ENCODE results near the gene RBP3.

Gene RBP3

DNA sequence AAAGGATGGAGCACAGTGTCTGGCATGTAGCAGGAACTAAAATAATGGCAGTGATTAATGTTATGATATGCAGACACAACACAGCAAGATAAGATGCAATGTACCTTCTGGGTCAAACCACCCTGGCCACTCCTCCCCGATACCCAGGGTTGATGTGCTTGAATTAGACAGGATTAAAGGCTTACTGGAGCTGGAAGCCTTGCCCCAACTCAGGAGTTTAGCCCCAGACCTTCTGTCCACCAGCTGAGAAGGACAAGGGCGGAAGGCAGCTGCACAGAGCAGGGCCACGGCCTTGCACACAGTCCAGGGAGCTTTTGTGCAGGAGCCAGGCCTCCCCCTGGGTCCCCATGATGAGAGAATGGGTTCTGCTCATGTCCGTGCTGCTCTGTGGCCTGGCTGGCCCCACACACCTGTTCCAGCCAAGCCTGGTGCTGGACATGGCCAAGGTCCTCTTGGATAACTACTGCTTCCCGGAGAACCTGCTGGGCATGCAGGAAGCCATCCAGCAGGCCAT, at the start of gene RBP3:
Gene RBP3, plus strand, starts transcription at position 226 of the 514 bp plus-strand sequence. Its CDS starts 122 bp downstream, at position 348.
- no peak for DNase-seq

DNA sequence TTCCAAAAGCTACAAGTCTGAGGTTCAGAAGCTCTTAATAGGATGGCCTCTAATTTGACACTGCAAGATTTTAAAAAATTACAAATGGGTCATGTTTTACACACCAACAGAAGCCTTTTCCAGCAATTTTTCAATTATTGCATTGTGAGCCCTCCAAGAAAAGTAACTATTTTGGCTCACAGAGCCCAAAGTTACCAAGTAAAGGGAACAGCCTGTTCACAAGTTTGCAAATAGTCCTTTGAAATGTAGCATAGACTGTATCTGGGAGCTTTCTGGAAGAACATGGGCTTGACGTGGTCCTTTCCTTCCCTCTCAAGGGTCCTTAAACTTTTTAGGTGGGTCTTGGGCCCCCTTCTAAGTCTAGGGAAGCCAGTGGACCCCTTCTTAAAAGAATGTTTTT, 49.4 kb upstream of the RBP3 start:
- no peak for DNase-seq

DNA sequence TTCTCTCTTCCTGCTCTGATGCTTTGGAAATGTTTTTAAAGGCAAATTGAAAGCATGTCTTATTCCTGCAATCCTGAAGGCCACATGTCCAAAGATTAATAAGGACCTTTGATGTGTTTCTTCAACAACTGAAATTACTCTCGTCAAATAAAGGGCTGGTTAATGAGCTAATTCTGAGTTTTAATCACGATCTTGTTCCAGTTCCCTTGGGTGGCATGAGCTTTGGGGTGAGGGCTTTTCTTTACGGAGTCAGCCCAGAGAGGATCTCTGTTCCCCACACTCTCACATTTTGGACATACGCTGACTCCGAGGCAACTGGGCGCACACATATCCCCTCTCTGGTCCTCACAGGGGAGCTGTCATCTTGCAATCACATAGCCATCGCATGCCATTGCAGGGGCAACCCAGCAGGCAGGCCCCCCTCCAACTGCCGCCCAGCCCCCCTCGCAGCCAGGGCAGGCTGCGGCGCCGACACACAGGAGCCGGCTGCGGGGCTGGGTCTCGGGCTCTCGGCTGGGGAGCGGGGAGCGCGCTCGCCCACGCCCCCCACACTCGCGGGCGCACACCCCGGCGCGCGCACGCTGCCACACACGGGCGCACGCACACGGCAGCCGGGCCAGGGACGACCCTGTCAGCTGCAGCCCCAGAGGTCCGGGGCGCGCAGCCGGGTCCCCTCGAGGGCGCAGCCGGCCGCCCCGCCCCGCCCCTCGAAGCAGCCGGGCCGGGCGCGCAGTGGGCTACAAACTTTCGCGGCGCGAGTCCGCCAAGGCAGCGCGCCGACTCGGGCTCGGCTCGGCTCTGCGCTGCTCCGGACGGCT, 48.3 kb upstream of the RBP3 start, which contains the start of gene GDF10:
Gene GDF10, plus strand, starts transcription at position 587 of the 818 bp plus-strand sequence. CDS start 455 bp downstream, outside the sequence.
- DNase-seq = peak; percentile 38 to 44

DNA sequence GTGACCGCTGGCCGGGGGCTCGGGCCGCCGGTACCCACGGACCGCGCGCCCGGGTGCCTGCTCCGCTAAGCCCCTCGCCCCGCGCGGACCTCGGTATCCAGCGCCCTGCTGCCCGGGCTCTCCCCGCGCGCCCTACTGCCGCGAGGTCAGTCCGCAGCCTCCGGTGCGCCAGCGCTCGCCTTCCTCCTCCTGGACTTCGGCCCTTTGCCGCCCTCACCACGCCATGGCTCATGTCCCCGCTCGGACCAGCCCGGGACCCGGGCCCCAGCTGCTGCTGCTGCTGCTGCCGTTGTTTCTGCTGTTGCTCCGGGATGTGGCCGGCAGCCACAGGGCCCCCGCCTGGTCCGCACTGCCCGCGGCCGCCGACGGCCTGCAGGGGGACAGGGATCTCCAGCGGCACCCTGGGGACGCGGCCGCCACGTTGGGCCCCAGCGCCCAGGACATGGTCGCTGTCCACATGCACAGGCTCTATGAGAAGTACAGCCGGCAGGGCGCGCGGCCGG, 47.7 kb upstream of the RBP3 start:
- no peak for DNase-seq

DNA sequence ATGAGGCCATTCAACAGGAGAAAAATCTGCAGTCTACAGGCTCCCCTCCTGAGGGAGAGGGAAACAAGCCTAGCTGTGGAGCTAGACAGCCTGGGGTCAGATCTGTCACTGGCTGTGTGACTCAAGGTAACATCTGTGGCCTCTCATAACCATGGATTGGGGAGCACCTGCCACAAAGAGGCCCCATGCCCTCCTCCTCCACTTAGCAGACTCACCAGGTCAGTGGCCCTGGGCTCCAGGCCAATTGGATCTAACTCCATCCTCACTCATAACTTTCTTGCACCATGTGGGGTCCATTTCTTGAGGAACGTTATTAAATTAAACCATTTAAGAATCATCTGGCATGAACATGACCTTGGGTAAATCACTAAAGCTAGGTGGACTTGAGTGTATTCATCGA, 46.3 kb upstream of the RBP3 start:
- DNase-seq = no peak

DNA sequence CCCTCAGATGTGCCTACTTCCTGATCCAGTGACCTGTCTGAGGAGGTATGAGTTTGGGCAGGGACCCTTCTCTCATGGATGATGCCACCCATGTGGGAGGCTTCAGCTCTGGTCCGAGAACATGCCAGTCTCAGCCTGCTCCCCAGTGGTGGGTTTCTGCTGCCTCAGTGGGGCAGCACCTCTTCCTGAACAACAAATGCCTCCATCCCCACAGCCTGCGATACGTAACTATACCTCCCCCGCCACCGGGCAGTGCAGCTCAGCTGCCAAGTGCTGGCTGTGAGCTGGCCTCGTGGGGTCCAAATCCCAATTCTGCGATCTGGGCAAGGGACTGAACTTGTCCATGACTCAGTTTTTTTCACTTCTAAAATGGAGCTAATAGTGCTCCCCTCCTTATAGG, 45.1 kb upstream of the RBP3 start:
- no peak for DNase-seq

DNA sequence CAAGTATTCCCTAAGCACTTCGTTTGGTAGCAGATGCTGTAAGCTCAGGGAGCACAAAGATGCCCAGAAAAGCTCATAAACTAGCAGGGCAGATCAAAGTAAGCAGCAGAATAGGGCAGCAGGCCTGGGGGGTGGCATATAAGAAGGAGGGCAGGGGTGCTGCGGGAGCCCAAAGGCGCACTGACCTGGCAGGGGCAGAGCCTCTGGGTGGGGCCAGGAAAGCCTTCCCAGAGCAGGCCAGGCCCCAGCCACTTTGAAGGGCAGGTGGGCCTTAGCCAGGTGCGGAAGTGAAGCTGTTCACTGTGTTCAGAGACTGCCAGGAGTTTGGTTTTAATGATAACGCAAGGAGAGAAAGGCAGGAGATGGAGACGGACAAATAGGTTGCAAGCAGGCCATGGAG, 44.3 kb upstream of the RBP3 start:
- no peak for DNase-seq

DNA sequence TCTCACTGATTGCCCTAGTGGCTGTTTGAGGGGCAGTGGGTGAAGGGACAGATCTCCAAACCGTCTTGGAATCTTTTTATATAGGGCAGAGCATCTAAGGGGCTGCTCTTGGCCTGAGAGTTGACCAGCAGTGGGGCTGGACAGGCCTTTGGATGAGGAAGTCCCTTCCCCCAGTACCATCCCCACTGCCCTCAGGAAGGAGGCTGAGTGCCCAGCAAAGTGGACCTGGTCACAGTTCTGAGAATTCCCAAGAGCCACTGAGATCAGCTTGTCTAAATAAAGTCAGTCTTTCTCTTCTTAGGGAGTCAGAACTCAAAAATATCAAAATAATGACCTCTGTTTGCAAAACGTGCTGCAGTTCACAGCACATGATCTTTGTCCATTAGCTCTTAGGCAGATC, 42.6 kb upstream of the RBP3 start:
- no peak for DNase-seq

DNA sequence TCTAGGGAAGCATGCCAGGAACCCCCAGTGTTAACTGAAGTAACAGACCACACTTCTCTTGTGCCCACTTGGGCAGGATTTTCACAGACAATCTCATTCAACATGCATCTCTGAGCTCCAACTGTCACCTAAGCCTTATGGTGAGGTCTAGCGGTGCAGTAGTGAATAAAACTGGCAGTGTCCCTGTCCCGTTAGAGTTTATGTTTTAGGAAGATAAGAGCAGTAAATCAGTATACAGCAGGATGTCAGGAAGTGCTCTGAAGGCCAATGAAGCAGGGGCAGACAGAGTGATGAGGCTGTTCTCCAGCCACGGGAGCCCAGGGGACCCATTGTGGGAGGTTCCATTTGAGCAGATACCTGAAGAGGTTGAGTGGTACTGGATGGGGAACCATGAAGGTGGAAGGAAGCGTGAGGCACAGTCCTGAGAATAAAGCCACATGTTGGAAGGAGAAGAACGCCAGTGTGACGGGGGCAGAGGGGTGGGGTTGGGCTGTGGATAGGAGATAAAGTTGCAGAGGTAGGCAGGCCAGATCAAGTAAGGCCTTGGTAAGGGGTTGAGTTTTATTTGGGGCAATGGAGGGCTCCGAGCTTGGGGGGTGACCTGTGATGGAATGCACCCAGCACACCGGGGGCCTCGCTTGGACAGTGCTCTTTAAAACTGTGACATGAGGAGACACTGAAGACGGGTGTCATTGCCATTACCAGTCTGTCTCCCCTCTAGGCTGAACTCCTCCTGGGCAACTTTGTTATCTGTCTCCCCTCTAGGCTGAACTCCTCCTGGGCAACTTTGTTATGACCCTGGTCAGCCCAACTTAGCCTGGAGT, 41.6 kb upstream of the RBP3 start:
- no peak for DNase-seq

DNA sequence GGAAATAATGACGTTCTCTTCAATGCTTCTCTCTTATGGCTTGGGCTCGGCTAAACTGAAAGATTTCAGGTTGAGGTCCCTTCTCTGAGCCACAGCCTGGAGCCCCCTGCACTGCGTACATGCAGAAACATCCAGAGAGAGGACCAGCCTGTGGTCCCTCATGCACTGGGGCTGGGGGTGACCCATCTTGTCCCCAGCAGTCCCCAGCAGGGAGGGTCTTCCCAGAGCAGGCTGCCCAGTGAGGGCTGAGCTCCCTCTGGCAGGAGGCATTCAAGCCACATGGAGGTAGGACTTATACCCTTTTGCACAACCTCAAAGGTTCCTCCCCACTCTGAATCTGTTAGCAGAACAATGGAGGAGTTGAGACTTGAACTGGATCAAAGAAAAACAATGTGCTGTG, 40.8 kb upstream of the RBP3 start:
- no peak for DNase-seq

DNA sequence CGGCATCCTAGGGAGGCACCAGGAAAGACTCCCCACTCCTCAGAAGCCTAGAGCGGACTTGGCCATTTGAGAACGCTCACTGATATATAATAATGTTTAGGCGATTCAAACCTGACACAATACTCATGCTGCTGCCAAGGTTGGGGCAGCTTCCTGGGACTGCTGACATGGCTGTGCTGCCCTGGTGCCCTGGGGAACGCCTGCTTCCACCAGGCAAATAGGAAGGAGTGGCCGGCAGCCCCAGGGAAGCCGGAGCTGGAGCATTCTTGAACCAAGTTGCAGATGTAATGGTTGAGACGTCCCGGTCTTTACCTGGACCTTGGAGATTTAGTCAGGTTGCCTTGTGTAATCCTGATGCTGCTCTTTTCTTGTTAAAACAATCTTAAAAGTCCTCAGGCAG, 39.4 kb upstream of the RBP3 start:
- no peak for DNase-seq

DNA sequence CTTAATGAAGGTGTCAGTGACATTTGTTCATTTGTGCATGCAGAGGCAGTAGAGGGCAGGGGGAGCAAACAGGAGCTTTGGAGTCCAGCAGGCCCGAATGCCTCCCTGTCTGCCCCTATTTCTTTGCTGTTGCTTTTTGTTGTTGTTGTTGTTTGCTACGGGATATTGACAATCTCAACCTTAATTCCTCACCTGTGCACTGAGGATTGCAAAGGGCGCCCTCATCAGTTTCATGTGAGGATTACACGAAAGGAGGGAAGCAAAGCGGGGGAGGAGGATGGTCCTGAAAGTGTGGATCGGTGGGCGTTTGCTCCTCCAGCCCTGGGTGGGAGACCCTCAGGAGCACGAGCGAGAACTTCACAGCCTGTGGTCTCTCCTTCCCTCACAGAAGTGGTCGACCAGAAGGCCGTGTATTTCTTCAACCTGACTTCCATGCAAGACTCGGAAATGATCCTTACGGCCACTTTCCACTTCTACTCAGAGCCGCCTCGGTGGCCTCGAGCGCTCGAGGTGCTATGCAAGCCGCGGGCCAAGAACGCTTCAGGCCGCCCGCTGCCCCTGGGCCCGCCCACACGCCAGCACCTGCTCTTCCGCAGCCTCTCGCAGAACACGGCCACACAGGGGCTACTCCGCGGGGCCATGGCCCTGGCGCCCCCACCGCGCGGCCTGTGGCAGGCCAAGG, 38.6 kb upstream of the RBP3 start:
- DNase-seq = no peak

DNA sequence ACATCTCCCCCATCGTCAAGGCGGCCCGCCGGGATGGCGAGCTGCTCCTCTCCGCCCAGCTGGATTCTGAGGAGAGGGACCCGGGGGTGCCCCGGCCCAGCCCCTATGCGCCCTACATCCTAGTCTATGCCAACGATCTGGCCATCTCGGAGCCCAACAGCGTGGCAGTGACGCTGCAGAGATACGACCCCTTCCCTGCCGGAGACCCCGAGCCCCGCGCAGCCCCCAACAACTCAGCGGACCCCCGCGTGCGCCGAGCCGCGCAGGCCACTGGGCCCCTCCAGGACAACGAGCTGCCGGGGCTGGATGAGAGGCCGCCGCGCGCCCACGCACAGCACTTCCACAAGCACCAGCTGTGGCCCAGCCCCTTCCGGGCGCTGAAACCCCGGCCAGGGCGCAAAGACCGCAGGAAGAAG, 38.1 kb upstream of the RBP3 start:
- DNase-seq = no peak

DNA sequence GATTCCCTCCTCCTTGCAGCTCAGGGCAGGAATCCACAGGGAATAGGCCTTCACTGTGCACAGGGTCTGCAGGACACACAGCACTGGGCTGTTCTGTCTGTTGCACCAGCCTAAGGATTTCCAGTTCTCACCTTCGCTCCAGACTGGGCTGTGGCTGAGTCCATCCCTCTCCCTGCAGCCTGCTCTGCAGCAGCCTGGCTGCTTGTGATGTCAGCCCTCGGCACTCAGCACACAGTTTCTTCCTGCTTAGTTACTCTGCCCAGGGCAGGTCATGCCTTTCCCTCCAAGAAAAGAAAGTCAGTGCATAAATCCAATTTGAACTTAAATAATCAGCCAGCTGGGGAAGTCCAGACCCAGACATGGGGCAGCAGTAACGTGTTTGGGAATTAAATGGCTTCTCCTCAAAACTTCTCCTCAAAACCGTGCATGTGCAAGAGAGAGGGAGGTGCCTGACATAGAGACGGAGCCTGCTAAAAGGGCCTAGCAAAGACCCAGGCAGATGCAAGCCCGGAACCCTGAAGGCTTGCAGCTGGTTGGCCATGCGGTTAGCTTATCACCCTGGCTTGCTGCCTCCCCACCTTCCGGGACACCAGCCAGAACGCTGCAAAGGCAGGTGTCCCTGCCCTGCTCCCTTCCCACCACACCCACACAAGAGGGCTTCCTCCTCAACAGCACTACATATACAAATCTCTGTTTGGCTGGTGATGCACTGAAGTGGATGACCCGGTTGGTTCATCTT, 36.8 kb upstream of the RBP3 start:
- DNase-seq = peak in 1 of 2 experiments; percentile 31

DNA sequence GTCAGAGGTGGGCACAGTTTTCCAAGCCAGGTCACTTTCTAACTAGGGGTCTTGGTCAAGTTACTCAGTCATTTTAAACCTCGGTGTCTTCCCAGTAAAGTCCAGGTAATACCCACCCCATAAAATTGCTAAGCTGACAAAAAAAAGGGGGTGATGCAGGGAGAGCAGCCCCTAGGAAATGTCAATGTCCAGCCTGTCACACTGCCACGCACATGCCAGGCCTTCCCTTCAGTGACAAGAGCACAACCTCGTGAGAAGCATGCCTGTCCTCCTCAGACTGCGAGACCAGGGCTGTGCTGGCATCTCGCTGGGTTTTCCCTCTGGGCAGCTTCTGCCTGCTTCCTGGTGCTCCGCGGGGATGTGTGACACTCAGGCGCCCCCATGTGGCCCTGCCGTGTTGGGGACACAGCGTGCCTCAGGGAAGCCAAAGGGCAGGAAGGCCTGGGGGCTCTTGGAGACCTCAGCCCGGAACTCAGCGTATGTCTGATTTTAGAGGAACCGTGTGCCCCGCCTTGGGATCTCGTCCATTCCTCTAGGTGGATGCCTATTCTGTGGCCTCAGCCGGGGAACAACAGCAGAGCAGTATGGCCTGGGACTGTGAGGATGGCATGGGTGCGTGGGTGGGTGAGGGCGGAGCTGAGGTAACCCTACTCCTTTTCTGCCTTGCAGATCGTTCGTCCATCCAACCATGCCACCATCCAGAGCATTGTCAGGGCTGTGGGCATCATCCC, 36.1 kb upstream of the RBP3 start:
- peak; percentile 83 to 84 for DNase-seq

DNA sequence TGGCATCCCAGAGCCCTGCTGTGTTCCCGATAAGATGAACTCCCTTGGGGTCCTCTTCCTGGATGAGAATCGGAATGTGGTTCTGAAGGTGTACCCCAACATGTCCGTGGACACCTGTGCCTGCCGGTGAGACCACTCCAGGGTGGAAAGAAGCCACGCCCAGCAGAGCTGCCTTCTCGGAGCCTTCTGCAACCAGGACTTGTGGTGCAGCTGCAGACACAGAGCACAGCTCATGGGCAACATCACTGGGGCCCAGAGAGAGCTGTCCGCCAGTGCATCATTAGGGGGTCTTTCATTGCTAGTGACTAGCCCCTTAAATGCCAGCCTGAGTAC, 35.5 kb upstream of the RBP3 start:
- no peak for DNase-seq

DNA sequence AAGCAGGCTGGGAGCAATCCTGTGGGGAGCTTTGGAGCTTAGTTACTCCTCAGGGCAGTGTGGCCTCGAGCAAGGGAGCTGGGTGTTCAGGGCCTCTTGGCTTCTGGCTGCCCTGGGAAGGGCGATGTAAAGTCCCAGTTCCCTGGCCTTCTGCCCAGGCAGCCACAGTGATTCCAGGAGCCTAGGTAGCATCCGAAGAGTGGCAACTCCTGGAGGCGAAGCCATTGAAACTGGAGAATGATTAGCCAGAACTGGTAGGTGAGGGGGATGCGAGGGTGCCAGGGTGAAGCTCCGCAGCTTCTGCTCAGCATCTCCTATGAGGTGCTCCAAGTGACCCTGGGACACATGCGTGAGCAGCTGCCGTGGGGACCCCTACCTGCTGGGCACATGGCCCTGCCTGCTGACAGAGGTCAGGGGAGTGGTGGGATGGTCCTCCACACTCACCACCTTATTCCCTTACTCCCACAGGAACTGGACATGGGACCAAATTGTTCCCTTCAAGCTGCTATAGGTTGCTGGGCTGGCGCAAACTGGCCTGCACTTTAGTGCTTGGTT, 33.7 kb upstream of the RBP3 start:
- no peak for DNase-seq

DNA sequence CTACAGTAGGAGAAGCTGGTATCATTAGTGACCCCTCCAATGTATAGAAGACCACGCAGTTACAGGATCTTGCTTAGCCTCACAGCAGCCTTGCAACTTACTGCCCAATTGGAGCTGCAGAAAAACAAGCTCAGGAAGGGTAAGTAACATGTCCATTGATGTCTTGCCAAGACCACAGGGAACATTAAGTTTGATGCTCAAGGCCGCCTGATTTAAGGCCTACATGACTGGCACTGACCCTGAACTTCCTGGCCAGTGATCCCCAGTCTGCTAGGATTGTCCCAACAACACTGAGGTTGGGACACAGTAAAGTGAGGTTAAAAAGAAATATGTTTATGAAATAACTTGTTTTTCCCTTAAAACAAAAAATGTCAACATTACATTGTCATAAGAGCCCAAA, 32.7 kb upstream of the RBP3 start:
- no peak for DNase-seq

DNA sequence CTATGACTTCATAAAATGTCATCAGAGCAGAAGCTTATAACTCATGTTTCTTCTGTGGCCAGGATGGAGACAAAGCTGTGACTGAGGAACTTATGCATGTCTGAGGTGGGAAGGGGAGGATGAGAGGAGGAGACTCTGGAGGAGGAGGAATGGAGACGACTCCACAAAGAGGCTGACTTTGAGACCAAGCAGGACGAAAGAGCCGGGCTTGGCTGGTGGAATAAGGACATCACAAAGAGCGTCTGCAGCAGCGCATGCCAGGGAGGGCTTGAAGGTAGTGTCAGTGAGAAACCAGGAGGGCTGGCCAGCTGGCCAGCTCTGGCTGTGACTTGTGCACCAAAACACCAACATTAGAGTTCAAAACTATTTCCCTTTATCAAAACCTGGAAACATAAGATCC, 32.0 kb upstream of the RBP3 start:
- no peak for DNase-seq

DNA sequence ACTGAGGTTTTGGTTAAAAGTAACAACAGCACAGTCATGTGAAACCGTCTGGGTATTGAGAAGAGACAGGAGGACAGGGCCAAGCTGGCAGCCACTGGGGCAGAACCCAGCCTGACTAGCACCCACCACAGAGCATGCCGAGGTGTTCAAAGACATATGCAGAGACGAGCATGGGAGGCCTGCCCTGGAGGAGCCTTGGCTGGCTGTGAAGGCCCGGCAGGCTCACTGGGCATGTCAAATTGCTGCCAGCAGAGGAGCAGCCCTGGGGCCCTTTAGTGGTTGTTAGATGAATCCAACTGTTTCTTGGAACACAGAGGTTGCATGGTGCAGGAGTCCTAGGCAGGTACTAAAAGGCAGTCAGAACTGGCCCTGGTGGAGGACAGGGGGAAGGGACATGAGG, 30.9 kb upstream of the RBP3 start:
- no peak for DNase-seq

DNA sequence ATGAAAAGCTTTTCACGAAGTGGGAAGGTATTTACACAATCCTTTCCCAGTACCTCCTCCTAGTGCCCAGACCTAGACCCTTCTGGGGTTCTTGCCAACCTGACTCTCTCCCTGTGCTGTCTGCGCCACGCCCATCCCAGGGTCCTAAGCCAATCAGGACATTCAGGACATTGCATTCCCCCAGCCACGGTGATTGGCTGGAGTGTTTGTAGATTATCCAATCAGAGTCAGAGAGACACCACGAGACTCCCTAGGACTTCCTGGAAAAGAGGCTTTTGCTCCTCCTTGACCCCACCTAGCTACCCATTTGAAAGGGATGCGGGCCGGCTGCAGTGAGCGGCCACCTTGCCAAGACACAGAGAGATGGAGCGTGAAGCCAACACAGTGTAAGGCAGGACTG, 29.5 kb upstream of the RBP3 start:
- DNase-seq = no peak

All from stimulated activated CD4-positive, alpha-beta T cell treated with anti-CD3 and anti-CD28 coated beads, Interleukin-4, amount 100 ng/mL, for 4 hours (primary cell).